ENCODE measurements around the gene RBL2.

Gene RBL2

DNA sequence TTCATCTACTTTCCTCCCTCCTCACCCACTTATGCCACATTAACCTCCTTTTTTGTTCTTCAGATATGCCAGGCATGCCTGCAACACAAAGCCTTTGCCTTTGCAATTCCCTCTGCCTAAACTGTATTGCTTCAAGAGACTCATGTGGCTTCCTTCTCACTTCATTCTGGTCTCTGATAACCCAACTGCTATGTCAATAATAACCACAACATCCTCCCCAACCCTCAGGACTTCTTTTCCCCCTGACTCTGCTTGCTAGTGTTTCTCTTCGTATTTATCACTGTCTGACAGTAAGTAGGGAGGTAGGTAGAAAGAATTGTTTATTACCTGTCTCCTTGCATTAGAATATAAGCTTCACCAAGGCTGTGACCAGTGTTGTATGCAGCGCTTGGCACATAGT is 22.4 kb downstream of the RBL2 start:
- DNase-seq = peak in 4 of 5 donors; percentile 8 to 89 (median 28)

DNA sequence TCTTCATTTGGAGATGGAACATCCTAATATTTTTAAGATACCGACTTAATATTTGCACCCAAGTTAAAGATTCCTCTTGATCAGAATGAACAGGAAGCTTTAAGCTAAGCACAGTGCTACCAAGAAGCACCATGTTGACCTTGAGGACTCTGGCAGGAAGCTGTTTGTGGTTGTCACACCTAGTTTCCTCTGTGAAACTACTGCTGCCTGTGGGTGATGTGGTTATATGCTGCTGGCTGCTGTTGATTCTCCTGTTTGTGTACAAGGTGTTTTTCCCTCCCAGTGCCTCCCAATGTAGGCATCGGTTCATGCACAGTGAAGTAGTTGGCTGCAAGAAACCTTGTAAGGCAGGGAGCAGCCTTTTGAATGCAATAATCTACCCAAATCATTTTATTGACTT is 23.4 kb downstream of the RBL2 start:
- DNase-seq = peak; percentile 39 to 95 (median 68)

- no peak for DNase-seq
These were observed 24.4 kb downstream of the RBL2 start for GRCh38 chr16:53458635-53459034.

DNA sequence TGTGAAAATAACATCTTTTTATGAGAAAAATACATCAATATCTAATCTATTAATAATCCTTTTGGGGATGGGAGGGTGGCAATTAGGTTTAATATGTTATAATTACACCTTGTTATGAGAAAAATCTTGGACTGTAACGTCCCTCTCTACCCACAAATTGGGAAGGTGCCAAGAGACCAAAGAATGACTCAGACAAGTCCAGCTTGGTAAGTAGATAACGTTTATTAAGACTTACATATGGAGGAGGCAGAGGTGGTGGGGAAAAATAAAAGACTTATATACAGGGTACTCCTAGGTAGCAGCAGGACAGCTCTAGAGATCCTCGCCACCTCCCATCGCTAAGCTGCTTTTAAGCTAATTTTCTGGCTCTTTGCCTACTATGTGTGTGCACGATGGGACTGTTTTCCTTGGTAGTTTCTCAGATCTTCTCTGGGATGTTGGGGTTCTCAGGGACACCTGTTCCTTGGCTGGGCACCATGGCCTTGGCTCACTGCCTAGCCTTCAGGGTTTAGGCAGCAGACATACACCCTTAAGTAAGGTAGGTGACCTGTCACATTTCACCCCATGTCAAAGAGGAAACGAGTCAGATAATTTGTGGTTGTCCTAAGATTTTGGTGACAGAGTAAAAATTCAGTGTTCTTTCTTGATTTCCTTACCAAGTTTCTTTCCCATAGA is 31.5 kb downstream of the RBL2 start:
- no peak for DNase-seq

- DNase-seq = no peak
These were observed 42.6 kb downstream of the RBL2 start for GRCh38 chr16:53476867-53477266.

DNA sequence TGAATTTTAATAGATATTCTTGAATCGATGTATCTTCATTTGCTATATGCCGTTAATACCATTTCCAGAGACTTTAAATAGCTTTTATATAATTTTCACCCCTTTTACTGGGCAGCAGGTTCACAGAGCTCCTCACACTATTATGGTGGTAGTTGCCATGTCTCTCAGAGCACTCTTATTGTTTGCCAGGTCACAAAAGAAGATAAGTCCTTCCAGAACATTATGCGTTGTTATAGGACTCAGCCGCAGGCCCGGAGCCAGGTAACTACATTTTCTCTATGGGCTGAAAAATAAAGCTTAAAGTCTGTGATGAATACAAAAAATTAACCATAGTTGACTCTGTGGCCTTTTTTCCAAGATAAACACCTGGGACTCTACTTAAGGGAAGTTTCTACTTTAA is 44.7 kb downstream of the RBL2 start:
- DNase-seq = no peak

- no peak for DNase-seq
These were observed 46.1 kb downstream of the RBL2 start for GRCh38 chr16:53480394-53480793.

GRCh38 chr16:53482123-53482522 is 47.9 kb downstream of the RBL2 start:
- DNase-seq = peak in 1 of 5 donors; percentile 33

DNA sequence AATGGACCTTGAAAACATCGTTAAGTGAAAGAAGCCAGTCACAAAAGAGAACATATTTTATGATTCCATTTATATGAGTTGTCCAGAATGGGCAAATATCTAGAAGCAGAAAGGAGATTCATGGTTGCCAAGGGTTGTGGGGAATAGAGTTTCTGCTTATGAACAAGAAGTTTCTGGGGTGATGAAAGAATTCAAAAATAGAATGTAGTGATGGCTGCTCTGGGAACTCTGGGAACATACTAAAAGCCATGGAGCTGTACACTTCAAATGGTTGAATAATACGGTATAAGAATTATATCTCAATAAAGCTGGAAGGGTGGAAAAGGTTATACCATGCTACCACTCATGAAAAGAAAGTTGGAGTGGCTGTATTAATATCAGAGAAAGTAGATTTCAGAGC is 50.3 kb downstream of the RBL2 start:
- DNase-seq = no peak

DNA sequence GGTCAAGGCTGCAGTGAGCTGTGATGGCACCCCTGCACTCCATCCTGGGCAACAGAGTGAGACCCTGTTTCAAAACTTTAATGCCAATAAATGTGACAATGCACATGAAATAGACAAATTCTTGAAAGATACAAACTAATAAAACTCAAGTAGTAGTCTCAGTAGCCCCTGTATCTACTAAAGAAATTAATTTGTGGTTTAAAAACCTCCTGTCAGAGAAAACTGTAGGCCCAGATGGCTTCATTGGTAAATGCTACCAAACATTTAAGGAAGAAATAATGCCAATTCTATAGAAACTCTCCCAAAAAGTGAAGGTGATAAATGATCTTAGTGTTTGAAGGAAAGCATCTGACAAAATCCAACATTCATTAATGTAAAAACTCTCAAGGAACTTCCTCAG is 52.0 kb downstream of the RBL2 start:
- no peak for DNase-seq

DNA sequence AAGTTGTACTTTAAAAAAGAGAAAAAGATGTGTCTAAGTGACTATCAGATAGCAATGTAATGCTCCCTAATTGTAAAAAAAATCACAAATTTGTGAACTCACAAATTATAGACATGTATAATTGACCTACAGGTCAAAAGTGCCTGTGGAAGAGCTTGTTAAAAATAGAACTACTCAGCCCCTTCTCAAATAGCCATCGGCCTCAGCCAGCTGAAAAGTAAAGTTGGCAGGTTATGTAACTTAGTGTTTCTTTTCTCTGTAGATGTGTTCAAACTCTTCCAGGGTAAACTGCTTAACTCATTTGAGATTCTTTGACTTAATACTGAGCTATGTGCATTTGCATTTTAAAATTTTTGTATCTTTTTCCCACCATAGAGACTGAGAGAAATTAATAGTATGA is 55.5 kb downstream of the RBL2 start:
- DNase-seq = no peak

DNA sequence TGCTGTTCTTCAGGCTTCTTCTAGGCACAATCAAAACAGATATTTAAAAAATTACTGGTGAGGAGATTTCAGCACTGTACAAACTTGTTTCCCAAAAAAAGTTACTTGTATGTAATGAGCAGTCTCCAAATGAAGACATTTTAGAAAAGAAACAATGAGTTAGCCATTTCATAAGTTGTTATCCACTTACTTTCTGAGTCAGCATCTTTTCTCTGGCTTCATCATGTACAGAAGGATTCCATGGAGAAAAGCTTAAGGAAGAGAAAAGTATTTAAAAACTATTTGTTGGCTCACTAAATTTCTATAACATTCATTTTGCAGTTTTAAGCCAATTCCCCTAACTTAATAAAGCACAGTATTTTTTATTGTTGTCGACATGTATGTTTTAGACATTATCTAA is 58.2 kb downstream of the RBL2 start:
- DNase-seq = no peak

DNA sequence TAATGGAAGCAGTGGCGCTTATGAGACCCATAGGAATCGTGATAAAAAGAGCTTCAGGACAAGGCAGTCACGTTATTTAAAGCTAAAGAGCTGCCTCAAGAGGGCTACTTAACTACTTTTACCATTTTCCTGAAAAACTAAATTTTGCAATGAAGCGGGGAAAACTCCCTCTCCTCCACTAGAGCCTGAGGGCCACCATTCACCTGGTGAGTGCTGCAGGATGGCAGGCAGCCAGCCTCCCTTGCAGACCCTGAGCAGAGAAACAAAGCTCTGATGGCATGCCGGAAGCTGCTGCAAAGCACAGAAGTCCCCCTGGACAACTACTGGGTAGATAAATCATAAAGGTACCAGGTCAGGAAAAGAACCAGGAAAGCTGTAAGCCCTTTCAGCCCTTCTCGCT is 60.4 kb downstream of the RBL2 start:
- DNase-seq = no peak

DNA sequence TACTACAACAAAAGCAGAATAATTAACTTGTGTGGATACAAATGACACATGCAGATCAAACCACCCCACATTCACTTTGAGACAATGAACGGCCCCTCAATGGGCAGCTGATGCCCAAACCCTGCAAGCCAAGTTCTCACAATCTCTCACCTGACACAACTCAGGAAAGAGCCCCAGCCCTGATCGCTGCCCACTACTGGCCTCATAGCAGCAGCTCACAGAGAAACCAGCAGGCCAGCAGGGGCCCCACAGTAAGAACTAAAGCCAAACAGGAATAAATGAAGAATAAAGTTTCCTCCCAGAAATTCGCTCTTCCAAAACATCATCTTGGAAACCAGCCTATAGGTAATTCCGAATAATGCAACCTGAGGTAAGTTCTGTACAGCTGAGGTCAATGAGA is 61.1 kb downstream of the RBL2 start:
- no peak for DNase-seq

DNA sequence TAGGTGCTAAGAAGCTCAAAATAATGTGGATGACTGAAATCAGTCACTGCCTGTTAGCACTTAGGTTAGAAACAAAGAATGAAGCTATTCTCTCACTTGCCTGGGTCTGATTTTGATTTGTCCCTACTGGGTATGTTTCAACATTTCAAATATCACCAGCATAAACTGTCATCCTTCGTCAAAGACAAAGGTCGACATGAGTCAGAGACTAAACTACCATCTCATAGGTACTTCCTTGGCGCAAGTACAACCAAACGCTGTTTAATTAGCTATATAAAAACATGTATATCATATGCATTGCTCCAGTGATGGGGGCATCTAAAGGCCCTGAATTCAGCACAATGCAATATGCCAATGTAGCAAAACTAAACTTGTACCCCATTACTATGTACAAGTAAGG is 64.7 kb downstream of the RBL2 start:
- DNase-seq = no peak

DNA sequence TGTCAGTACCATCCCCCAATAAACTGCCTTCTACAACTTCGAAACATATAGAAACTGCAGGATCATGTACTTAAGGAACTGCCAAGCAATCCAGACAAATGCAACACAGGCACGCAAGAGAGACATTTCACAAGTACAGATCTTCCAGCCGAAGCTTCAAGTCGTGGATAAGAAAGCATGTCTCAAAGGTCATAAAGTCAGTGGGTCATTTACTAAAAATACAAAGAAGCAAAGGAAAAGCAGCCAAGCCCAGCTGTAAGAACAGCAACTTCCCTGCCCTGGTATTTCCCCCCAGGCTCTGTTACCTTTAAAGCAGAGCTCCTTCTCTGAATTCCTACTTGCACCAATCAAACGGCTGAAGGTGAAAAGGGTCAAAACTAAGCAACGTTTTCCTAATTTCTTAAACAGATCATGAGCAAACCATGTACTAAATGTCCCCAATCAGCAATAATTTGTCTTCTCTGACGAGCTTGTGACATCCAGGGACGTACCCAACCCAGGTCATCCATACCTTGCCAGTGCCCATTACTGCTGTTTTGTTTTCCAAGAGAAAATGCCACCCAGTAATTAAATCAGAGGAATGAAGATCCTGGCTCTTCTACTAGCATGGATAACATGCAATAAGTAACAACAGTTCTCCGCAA is 67.1 kb downstream of the RBL2 start:
- no peak for DNase-seq

DNA sequence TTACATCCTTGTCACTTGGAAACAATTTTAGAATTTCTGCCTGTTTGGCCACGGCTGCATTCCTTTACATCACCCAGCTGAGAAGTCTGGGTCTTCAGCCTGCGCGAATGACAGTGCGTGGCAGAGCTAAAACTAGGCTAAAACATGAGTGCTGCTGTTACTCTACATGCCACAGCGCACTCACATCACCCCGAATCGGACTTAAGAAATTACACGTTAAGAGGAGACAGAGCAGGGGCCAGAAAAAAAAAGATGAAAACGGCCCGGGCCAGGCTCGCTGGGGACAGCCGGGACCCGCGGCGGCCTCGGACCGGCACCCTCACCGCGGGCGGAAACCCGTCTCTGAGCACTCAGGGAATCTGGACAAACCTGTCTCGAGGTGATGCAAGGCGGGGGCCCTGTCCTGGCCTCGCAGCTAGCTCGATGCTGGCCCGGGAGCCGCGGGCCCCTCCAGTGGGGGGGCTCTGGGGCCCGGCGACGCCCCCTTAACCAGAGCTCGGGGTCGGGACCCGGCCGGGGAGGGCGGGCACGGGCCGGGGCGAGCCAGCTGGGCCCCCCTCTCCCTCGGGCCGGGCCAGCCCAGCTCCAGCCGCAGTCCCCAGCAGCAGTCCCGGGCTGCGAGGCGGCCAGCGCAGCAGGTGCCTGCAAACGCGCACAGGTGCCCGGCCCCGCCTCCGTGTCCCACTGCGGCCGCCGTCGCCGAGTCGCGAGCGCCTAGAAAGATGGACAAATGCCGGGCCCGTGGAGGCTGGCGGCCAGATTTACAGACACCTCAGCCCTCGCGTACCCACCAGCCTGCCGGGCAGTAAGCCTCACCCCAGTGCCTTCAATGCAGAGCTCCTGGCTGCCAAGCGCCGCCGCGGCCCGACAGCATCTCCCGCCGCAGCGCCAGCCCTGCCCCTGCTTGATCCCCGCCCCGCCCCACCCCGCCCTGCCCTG is 68.3 kb downstream of the RBL2 start, which contains the start of gene AKTIP:
AKTIP (minus strand) TSS at position 879 of the 939 bp plus-strand sequence. CDS start 2,950 bp downstream, outside the sequence.
- peak in 3 of 5 donors; percentile 12 to 44 (median 17) for DNase-seq

DNA sequence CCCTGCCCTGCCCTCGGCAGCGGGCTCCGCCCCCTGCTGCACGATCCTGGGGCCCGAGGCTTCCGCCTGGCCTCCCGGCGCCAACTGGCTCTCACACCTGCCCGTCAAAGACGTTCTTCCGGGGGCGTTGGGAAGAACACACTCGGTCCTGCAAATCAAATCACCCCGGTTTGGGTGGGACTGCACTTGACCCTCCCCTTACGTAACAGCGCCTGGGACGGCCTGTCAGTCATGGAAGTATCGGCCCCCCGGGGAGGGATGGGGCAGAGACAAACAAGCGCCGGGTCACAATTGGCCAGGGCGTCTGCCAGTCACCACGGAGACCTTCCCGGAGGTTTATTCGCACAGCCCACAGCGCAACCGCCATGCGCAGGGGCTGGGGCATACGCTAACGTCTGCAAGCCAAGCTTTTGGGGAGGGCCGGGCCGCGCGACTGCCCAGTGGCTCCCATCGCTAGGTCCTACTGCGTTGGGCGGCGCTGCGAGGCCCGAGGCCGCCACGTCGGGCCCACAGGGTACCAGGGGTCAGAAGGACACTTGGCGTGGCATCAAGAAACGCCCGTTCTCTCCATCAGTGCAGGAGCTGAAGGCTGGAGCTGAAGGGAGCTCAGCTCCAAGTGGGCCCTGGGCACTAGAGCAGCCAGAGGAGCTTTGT is 69.1 kb downstream of the RBL2 start:
- DNase-seq = peak; percentile 99 to 100 (median 100)

- DNase-seq = peak in 2 of 5 donors; percentile 14 to 53
These were observed 69.9 kb downstream of the RBL2 start for GRCh38 chr16:53503991-53504663.

GRCh38 chr16:53504665-53505064 is 70.4 kb downstream of the RBL2 start:
- DNase-seq = no peak

DNA sequence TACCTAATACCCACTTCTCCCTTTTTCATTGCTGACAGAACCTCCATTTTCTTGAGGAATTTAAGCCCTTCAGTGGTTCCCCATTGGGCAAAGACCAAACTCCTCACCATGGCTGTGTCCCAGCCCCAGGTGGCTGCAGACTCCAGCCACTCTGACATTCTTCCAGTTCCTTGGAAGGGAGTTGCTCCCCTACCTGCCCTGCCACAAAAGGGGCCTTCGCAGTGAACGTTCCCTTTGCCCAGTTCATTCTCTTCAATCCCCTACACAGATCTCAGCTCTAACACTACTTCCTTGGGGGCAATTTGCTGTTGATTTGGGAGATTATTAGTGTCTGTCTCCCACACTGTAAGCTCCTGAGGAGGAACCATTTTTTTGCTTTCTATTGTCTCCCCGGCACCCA is 72.0 kb downstream of the RBL2 start:
- DNase-seq = no peak

GRCh38 chr16:53507464-53508179 is 73.4 kb downstream of the RBL2 start:
- DNase-seq = no peak
